ENCODE results near the gene MYO9B. TPM values are rescaled to one million over a fixed set of nuclear protein-coding genes. Genes with fewer than 3 reads are reported as not detected.

MYO9B gene
- total RNA-seq, 1 experiment from 2014 or later, result 58.6 TPM

- Histone ChIP-seq H3K14ac (ENCODE audit: insufficient read depth, low read length) (no peak overlapping the region), H2BK15ac (ENCODE audit: low read depth, low read length) (no peak overlapping the region), H2AFZ (ENCODE audit: low read length) (no peak overlapping the region), H3K4me1 (ENCODE audit: insufficient read depth, low read length) (no peaks in the 10 kb centered on the region), H3K27me3 (ENCODE audit: insufficient read depth, low read length) (no peaks in the 10 kb centered on the region), H2BK5ac (ENCODE audit: insufficient read length, low read length) (no peak overlapping the region), H3K9ac (ENCODE audit: extremely low read depth, insufficient read length, low read length) (no peak overlapping the region), H2BK12ac (ENCODE audit: insufficient read length, low read depth, low read length) (no peak overlapping the region), H3K23me2 (ENCODE audit: insufficient read length, low read depth, low read length, poor library complexity, severe bottlenecking) (peaks cover 6% of the 10 kb centered on the region), H3T11ph (ENCODE audit: low read length) (no peak overlapping the region), H3K4me2 (ENCODE audit: insufficient read depth, insufficient read length, low read length) (no peak overlapping the region), H3K27ac (ENCODE audit: insufficient read length, low read depth, low read length) (no peak overlapping the region), H3K4ac (ENCODE audit: low read depth, low read length) (no peak overlapping the region), H3K23ac (ENCODE audit: insufficient read length, low read depth, low read length) (no peak overlapping the region), H3K18ac (ENCODE audit: insufficient read length, low read depth, low read length) (no peak overlapping the region), H3K79me2 (ENCODE audit: insufficient read depth, low read length) (peaks cover 12% of the 10 kb centered on the region), H2AK5ac (ENCODE audit: insufficient read length, low read length) (no peak overlapping the region), H4K8ac (replicated peaks; ENCODE audit: insufficient read length, low read depth, low read length) (no peak overlapping the region), H3K79me1 (ENCODE audit: insufficient read depth, low read depth, low read length, poor library complexity, severe bottlenecking) (peaks cover 6% of the 10 kb centered on the region), H4K91ac (ENCODE audit: insufficient read length, low read depth, low read length) (no peak overlapping the region), H2BK120ac (ENCODE audit: low read depth, low read length, poor library complexity, severe bottlenecking) (no peak overlapping the region), H3K56ac (ENCODE audit: insufficient read length, low read depth, low read length) (no peak overlapping the region), H3K9me3 (ENCODE audit: control insufficient read depth, low read depth, low read length) (no peaks in the 10 kb centered on the region), H4K20me1 (ENCODE audit: control insufficient read depth, insufficient read depth, insufficient read length) (no peaks in the 10 kb centered on the region), H2BK20ac (ENCODE audit: low read depth, low read length, poor library complexity, severe bottlenecking) (no peak overlapping the region), H4K5ac (ENCODE audit: insufficient read length, low read depth, low read length) (no peak overlapping the region)
- H3K4me1 Mint-ChIP-seq, result peaks cover 26 to 27% of the 10 kb centered on the region in 2 experiments
- no peaks in the 10 kb centered on the region for H3K9me3 Mint-ChIP-seq
- TF ChIP-seq, protein P1, sequence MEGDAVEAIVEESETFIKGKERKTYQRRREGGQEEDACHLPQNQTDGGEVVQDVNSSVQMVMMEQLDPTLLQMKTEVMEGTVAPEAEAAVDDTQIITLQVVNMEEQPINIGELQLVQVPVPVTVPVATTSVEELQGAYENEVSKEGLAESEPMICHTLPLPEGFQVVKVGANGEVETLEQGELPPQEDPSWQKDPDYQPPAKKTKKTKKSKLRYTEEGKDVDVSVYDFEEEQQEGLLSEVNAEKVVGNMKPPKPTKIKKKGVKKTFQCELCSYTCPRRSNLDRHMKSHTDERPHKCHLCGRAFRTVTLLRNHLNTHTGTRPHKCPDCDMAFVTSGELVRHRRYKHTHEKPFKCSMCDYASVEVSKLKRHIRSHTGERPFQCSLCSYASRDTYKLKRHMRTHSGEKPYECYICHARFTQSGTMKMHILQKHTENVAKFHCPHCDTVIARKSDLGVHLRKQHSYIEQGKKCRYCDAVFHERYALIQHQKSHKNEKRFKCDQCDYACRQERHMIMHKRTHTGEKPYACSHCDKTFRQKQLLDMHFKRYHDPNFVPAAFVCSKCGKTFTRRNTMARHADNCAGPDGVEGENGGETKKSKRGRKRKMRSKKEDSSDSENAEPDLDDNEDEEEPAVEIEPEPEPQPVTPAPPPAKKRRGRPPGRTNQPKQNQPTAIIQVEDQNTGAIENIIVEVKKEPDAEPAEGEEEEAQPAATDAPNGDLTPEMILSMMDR (conservative IDR thresholded peaks at IDR 0.05), result no peak
- peaks cover 16 to 60% (median 48%) of the 10 kb centered on the region in 3 experiments; a peak in 6 of 7 replicates for H3K36me3 Mint-ChIP-seq (ENCODE audit: insufficient read depth in 1 of 3, low read depth in 3 of 3)
- DNase-seq, result no peak
- peak overlapping the region; percentile 31 to 67; a peak in 4 of 5 replicates for H3K4me3 Mint-ChIP-seq
- H3K27me3 Mint-ChIP-seq (ENCODE audit: low read depth), result no peaks in the 10 kb centered on the region
- WGBS (ENCODE audit: extremely low coverage, insufficient read length, low lambda C conversion rate), result no CpG with 5 or more reads among the region's 18 CpGs
- peak overlapping the region in 1 of 3 experiments; percentile 68; a peak in 2 of 7 replicates for H3K27ac Mint-ChIP-seq
Measured at GRCh38 chr19:17236811-17237543, 161.4 kb downstream of the MYO9B start.
